Urinary bladder (tissue), 4 donors: Measurements from ENCODE around the gene IRF3. TPM values are rescaled to one million over a fixed set of nuclear protein-coding genes. Genes with fewer than 3 reads are reported as not detected.
"Not testable (repeated sequence)": the region's sequence is repeated elsewhere in the genome, so short reads cannot be mapped to it uniquely, and the experiment has no call there.

Experiments used
- DNase-seq: peaks from one replicate; pipeline ENCODE4 v3.0.0-alpha.2; 2015; ENCODE audit errors: extremely low spot score
- H3K27ac ChIP-seq: one replicate; pipeline ENCODE4 v1.5.1; 2013; ENCODE audit warnings: low read depth, mild to moderate bottlenecking, moderate library complexity
- H3K36me3 ChIP-seq: one replicate; pipeline ENCODE4 v1.6.1; 2013; ENCODE audit warnings: mild to moderate bottlenecking, moderate library complexity; ENCODE audit not compliant: insufficient read depth
- H3K4me1 ChIP-seq: one replicate; pipeline ENCODE4 v1.6.1; 2013; ENCODE audit warnings: mild to moderate bottlenecking, moderate library complexity; ENCODE audit not compliant: insufficient read depth
- H3K4me3 ChIP-seq: one replicate; pipeline ENCODE4 v1.5.1; 2013; ENCODE audit warnings: low read depth, low read length
- WGBS: extraction: QIAGEN DNeasy Blood & Tissue Kit; methylation state at CpG from one replicate; pipeline ENCODE4 v1.1.7; 2013; 5-methylcytosine and 5-hydroxymethylcytosine counted together
- polyA plus RNA-seq: library from polyadenylated mRNA; stranded (reverse); fragments of 200-250 nt; gene quantifications from one replicate; pipeline ENCODE4 v1.2.3, GENCODE V29; 2013
- small RNA-seq: library from RNA; depleted of rRNA; stranded (forward); fragments of <200 nt; gene quantifications from one replicate; pipeline ENCODE3, GENCODE V24; 2014
- total RNA-seq: library from RNA; depleted of rRNA; stranded (reverse); fragments of >200 nt; gene quantifications from one replicate; pipeline ENCODE4 v1.2.3, GENCODE V29; 2014
- donor health status: healthy with polysubstance abuse.
- donor health status: healthy.

The IRF3 gene
- total and polyA plus RNA-seq, 2 donors, result 31.9 to 84.9 TPM

- Histone ChIP-seq H3K27ac (no peak overlapping the region), H3K36me3 (no peaks in the 10 kb centered on the region), H3K4me3 (no peak overlapping the region), H3K4me1 (no peaks in the 10 kb centered on the region)
- no peak for DNase-seq
- WGBS, result 84% methylated on average over 27 of the region's 27 CpGs
Observed at GRCh38 chr19:49624967-49625910, 40.4 kb downstream of the IRF3 start.

- not testable (repeated sequence) for H3K4me1 ChIP-seq, H3K4me3 ChIP-seq, H3K36me3 ChIP-seq, H3K27ac ChIP-seq, DNase-seq
- WGBS, result 92% methylated on average over 13 of the region's 13 CpGs
Observed at GRCh38 chr19:49617860-49618259, 47.8 kb downstream of the IRF3 start.

- Histone ChIP-seq H3K4me1 (no peaks in the 10 kb centered on the region), H3K27ac (no peak overlapping the region), H3K36me3 (no peaks in the 10 kb centered on the region), H3K4me3 (no peak overlapping the region)
- WGBS, result 93% methylated on average over 7 of the region's 7 CpGs
- DNase-seq, result no peak
Observed at GRCh38 chr19:49616945-49617344, 48.7 kb downstream of the IRF3 start.

GRCh38 chr19:49616532-49616931 lies 49.1 kb downstream of the IRF3 start:
- no peak overlapping the region for H3K4me3 ChIP-seq
- WGBS, result 96% methylated on average over 7 of the region's 7 CpGs
- H3K4me1 ChIP-seq, result no peaks in the 10 kb centered on the region
- no peaks in the 10 kb centered on the region for H3K36me3 ChIP-seq
- no peak overlapping the region for H3K27ac ChIP-seq
- no peak for DNase-seq

- no peak overlapping the region for H3K27ac ChIP-seq
- 98% methylated on average over 23 of the region's 23 CpGs for whole genome bisulfite sequencing
- H3K36me3 ChIP-seq, result no peaks in the 10 kb centered on the region
- DNase-seq, result no peak
- no peak overlapping the region for H3K4me3 ChIP-seq
- H3K4me1 ChIP-seq, result no peaks in the 10 kb centered on the region
Observed at GRCh38 chr19:49615861-49616260, 49.8 kb downstream of the IRF3 start.

GRCh38 chr19:49614096-49614833 lies 51.4 kb downstream of the IRF3 start:
- H3K27ac ChIP-seq, result no peak overlapping the region
- WGBS, result 79% methylated on average over 19 of the region's 19 CpGs
- H3K4me3 ChIP-seq, result no peak overlapping the region
- no peak for DNase-seq
- no peaks in the 10 kb centered on the region for H3K4me1 ChIP-seq
- H3K36me3 ChIP-seq, result no peaks in the 10 kb centered on the region

- DNase-seq, result no peak
- no peaks in the 10 kb centered on the region for H3K36me3 ChIP-seq
- H3K4me3 ChIP-seq, result no peak overlapping the region
- H3K27ac ChIP-seq, result no peak overlapping the region
- 80% methylated on average over 4 of the region's 4 CpGs for WGBS
- no peaks in the 10 kb centered on the region for H3K4me1 ChIP-seq
Observed at GRCh38 chr19:49613374-49613773, 52.3 kb downstream of the IRF3 start.

Small RNAs within 50 kb of the gene (small RNA-seq; reads per million reads assigned to genes)
- gene MIR5088, result not detected

Other genes with a start within 250 kb of the IRF3 start
- gene PTH2, start 242.4 kb downstream of the IRF3 start, total RNA-seq, result not detected
- not detected for gene PTH2, start 242.4 kb downstream of the IRF3 start, polyA plus RNA-seq
- gene GFY, start 240.5 kb downstream of the IRF3 start, total RNA-seq, result not detected
- gene GFY, start 240.5 kb downstream of the IRF3 start, polyA plus RNA-seq, result not detected
- 0.85 TPM for gene SLC17A7, start 224.3 kb downstream of the IRF3 start, total RNA-seq
- gene SLC17A7, start 224.3 kb downstream of the IRF3 start, polyA plus RNA-seq, result 2.1 TPM
- 49.6 TPM for gene PIH1D1, start 214.0 kb downstream of the IRF3 start, total RNA-seq
- gene PIH1D1, start 214.0 kb downstream of the IRF3 start, polyA plus RNA-seq, result 69.6 TPM
- 14.2 TPM for gene ALDH16A1, start 212.6 kb downstream of the IRF3 start, total RNA-seq
- 34.7 TPM for gene ALDH16A1, start 212.6 kb downstream of the IRF3 start, polyA plus RNA-seq
- gene FLT3LG, start 191.6 kb downstream of the IRF3 start, total RNA-seq, result 3.4 TPM
- 18.8 TPM for gene FLT3LG, start 191.6 kb downstream of the IRF3 start, polyA plus RNA-seq
- gene RPL13A, start 178.2 kb downstream of the IRF3 start, total RNA-seq, result 2,198 TPM
- gene RPL13A, start 178.2 kb downstream of the IRF3 start, polyA plus RNA-seq, result 3,726 TPM
- 1,853 TPM for gene RPS11, start 169.4 kb downstream of the IRF3 start, total RNA-seq
- 3,946 TPM for gene RPS11, start 169.4 kb downstream of the IRF3 start, polyA plus RNA-seq
- 118 TPM for gene FCGRT, start 153.2 kb downstream of the IRF3 start, total RNA-seq
- 200 TPM for gene FCGRT, start 153.2 kb downstream of the IRF3 start, polyA plus RNA-seq
- 50.2 TPM for gene RCN3, start 137.9 kb downstream of the IRF3 start, total RNA-seq
- 31.2 TPM for gene RCN3, start 137.9 kb downstream of the IRF3 start, polyA plus RNA-seq
- 33.0 TPM for gene NOSIP, start 85.3 kb downstream of the IRF3 start, total RNA-seq
- gene NOSIP, start 85.3 kb downstream of the IRF3 start, polyA plus RNA-seq, result 67.2 TPM
- 1.6 TPM for gene PRRG2, start 84.5 kb downstream of the IRF3 start, total RNA-seq
- 3.6 TPM for gene PRRG2, start 84.5 kb downstream of the IRF3 start, polyA plus RNA-seq
- gene PRR12, start 74.7 kb downstream of the IRF3 start, total RNA-seq, result 4.2 TPM
- 20.3 TPM for gene PRR12, start 74.7 kb downstream of the IRF3 start, polyA plus RNA-seq
- 11.8 TPM for gene RRAS, start 25.7 kb downstream of the IRF3 start, total RNA-seq
- gene RRAS, start 25.7 kb downstream of the IRF3 start, polyA plus RNA-seq, result 279 TPM
- gene SCAF1, start 23.6 kb downstream of the IRF3 start, total RNA-seq, result 8.3 TPM
- gene SCAF1, start 23.6 kb downstream of the IRF3 start, polyA plus RNA-seq, result 42.3 TPM
- gene BCL2L12, start 76 bp upstream of the IRF3 start, total RNA-seq, result 3.1 TPM
- 23.6 TPM for gene BCL2L12, start 76 bp upstream of the IRF3 start, polyA plus RNA-seq
- 121 TPM for gene PRMT1, start 11.4 kb upstream of the IRF3 start, total RNA-seq
- 215 TPM for gene PRMT1, start 11.4 kb upstream of the IRF3 start, polyA plus RNA-seq
- 1.4 TPM for gene ADM5, start 23.7 kb upstream of the IRF3 start, total RNA-seq
- gene ADM5, start 23.7 kb upstream of the IRF3 start, polyA plus RNA-seq, result 6.3 TPM
- gene CPT1C, start 25.3 kb upstream of the IRF3 start, total RNA-seq, result 11.8 TPM
- gene CPT1C, start 25.3 kb upstream of the IRF3 start, polyA plus RNA-seq, result 7.3 TPM
- 0.26 TPM for gene TSKS, start 97.4 kb upstream of the IRF3 start, total RNA-seq
- gene TSKS, start 97.4 kb upstream of the IRF3 start, polyA plus RNA-seq, result 1.2 TPM
- gene AP2A1, start 101.1 kb upstream of the IRF3 start, total RNA-seq, result 37.3 TPM
- 95.4 TPM for gene AP2A1, start 101.1 kb upstream of the IRF3 start, polyA plus RNA-seq
- gene FUZ, start 147.4 kb upstream of the IRF3 start, total RNA-seq, result 13.3 TPM
- gene FUZ, start 147.4 kb upstream of the IRF3 start, polyA plus RNA-seq, result 29.0 TPM
- gene MED25, start 152.4 kb upstream of the IRF3 start, total RNA-seq, result 16.7 TPM
- 42.9 TPM for gene MED25, start 152.4 kb upstream of the IRF3 start, polyA plus RNA-seq
- 46.1 TPM for gene PTOV1, start 185.3 kb upstream of the IRF3 start, total RNA-seq
- gene PTOV1, start 185.3 kb upstream of the IRF3 start, polyA plus RNA-seq, result 121 TPM
- gene PNKP, start 201.7 kb upstream of the IRF3 start, total RNA-seq, result 28.4 TPM
- gene PNKP, start 201.7 kb upstream of the IRF3 start, polyA plus RNA-seq, result 31.4 TPM
- 4.7 TPM for gene AKT1S1, start 211.5 kb upstream of the IRF3 start, total RNA-seq
- gene AKT1S1, start 211.5 kb upstream of the IRF3 start, polyA plus RNA-seq, result 55.0 TPM
- 8.5 TPM for gene TBC1D17, start 211.8 kb upstream of the IRF3 start, total RNA-seq
- gene TBC1D17, start 211.8 kb upstream of the IRF3 start, polyA plus RNA-seq, result 74.6 TPM
- gene IL4I1, start 231.0 kb upstream of the IRF3 start, total RNA-seq, result 0.58 TPM
- gene IL4I1, start 231.0 kb upstream of the IRF3 start, polyA plus RNA-seq, result 1.4 TPM